GM12878 (cell line): ENCODE measurements around the gene STX19. TPM values are rescaled to one million over a fixed set of nuclear protein-coding genes. Genes with fewer than 3 reads are reported as not detected.

Experiments
- ATAC-seq: fragments of 200-7000 bp; cut with Tn5 transposase; 3 replicates; pipeline ENCODE4 v1.9.1; 2020; ENCODE audit warnings: mild to moderate bottlenecking, moderate library complexity
- BruUV-seq: library from RNA; stranded (reverse); fragments of 400-500 nt; replicated peaks from 2 replicates; lab custom pipeline; 2021; lab: Mats Ljungman, UMichigan
- CTCF ChIA-PET: fragments of 300-600 bp; sonication (Branson Sonifier 250); formaldehyde crosslinking; extraction: SDS; loops from one replicate; lab custom pipeline; 2021; ENCODE audit warnings: inconsistent platforms; lab: Yijun Ruan, JAX
- POLR2A ChIA-PET: fragments of 350-600 bp; formaldehyde crosslinking; extraction: SDS; loops from one replicate; lab custom pipeline; 2021; ENCODE audit warnings: inconsistent platforms; lab: Charles Lee
- RAD21 ChIA-PET: fragments of 300-600 bp; sonication (Branson Sonifier 250); formaldehyde crosslinking; loops from one replicate; lab custom pipeline; 2023; ENCODE audit warnings: antibody characterized with exemption; ENCODE audit not compliant: unreplicated experiment; lab: Charles Lee
- SMC1A ChIA-PET: fragments of 300-600 bp; sonication (Branson Sonifier 250); formaldehyde crosslinking; loops from one replicate; lab custom pipeline; 2023; ENCODE audit not compliant: unreplicated experiment, uncharacterized antibody; lab: Charles Lee
- DNase-seq: peaks from one replicate; pipeline ENCODE4 v3.0.0-alpha.2; 2011; ENCODE audit warnings: low read depth, low spot score
- FAIRE-seq: peaks from 3 replicates; lab custom pipeline; 2011; peaks lifted over from hg19 to GRCh38; lab: Jason Lieb, UNC
- H2AFZ ChIP-seq: 2 replicates; pipeline ENCODE4 v1.6.0; 2011; ENCODE audit warnings: low read depth, low read length, control low read depth; ENCODE audit not compliant: control insufficient read depth
- H3K27ac ChIP-seq: 2 replicates; pipeline ENCODE4 v1.5.1; 2011; ENCODE audit warnings: control low read depth; ENCODE audit not compliant: control insufficient read depth, insufficient read depth
- H3K27me3 ChIP-seq, 2 experiments: replicated peaks in 1 of 2; 2 replicates each; pipeline versions ENCODE4 v1.6.0 to v1.6.1; 2011; ENCODE audit warnings: low read length in 1 of 2; ENCODE audit not compliant: control insufficient read depth in 2 of 2, insufficient read depth in 2 of 2
- H3K36me3 ChIP-seq, 2 experiments: 2 replicates each; pipeline ENCODE4 v1.5.1; 2011; ENCODE audit warnings: low read length in 1 of 2; ENCODE audit not compliant: control insufficient read depth in 2 of 2, insufficient read depth in 2 of 2
- H3K4me1 ChIP-seq: 2 replicates; pipeline ENCODE4 v1.6.1; 2011; ENCODE audit warnings: mild to moderate bottlenecking, low read length, moderate library complexity, mixed read lengths; ENCODE audit not compliant: control insufficient read depth, insufficient read depth
- H3K4me2 ChIP-seq: 2 replicates; pipeline ENCODE4 v1.6.0; 2011; ENCODE audit warnings: control low read depth; ENCODE audit not compliant: control insufficient read depth, insufficient read depth
- H3K4me3 ChIP-seq: fragments of 200-600 bp; sonication (generic); 2 replicates; pipeline ENCODE4 v1.5.1; 2016
- H3K79me2 ChIP-seq: 2 replicates; pipeline ENCODE4 v1.6.0; 2011; ENCODE audit warnings: low read length; ENCODE audit not compliant: control insufficient read depth, insufficient read depth
- H3K9ac ChIP-seq: 2 replicates; pipeline ENCODE4 v1.8.0; 2011; ENCODE audit warnings: low read length, control low read depth, mixed read lengths; ENCODE audit not compliant: control insufficient read depth, insufficient read depth
- H3K9me3 ChIP-seq: replicated peaks from 3 replicates; pipeline ENCODE4 v1.5.1; 2011; ENCODE audit warnings: mild to moderate bottlenecking, low read length; ENCODE audit not compliant: control insufficient read depth, insufficient read depth
- H4K20me1 ChIP-seq: 2 replicates; pipeline ENCODE4 v1.6.0; 2011; ENCODE audit not compliant: control insufficient read depth, insufficient read depth
- ASH2L ChIP-seq: fragments of 300-600, 200-600 bp; sonication (generic); IDR thresholded peaks from 2 replicates; pipeline ENCODE4 v1.6.1; 2017; ENCODE audit warnings: low read depth, mild to moderate bottlenecking, borderline replicate concordance
- ATF7 ChIP-seq: fragments of 450-650 bp; IDR thresholded peaks from 2 replicates; pipeline ENCODE4 v1.6.1; 2016; ENCODE audit warnings: low read depth, mild to moderate bottlenecking
- CHD2 ChIP-seq: IDR thresholded peaks from 2 replicates; pipeline ENCODE4 v1.6.1; 2011; ENCODE audit warnings: low read depth, low read length, improper control_type of control experiment, borderline replicate concordance
- ETV6 ChIP-seq, 2 experiments: fragments of 450-650 bp in 1 of 2; IDR thresholded peaks in 1 of 2; conservative IDR thresholded peaks in 1 of 2; 2 replicates each; pipeline ENCODE4 v1.6.1; 2014; ENCODE audit warnings: antibody characterized with exemption in 1 of 2, borderline replicate concordance in 1 of 2, low read depth in 1 of 2, mild to moderate bottlenecking in 1 of 2, moderate library complexity in 1 of 2
- FOXK2 ChIP-seq: fragments of 450-650 bp; IDR thresholded peaks from 2 replicates; pipeline ENCODE4 v1.6.1; 2017; ENCODE audit warnings: mild to moderate bottlenecking, moderate library complexity
- IRF3 ChIP-seq: fragments of 450-650 bp; IDR thresholded peaks from 2 replicates; pipeline ENCODE4 v1.6.1; 2014; ENCODE audit warnings: mild to moderate bottlenecking
- MAX ChIP-seq: IDR thresholded peaks from 2 replicates; pipeline ENCODE4 v1.6.1; 2012; ENCODE audit warnings: low read depth, low read length, improper control_type of control experiment
- MEF2B ChIP-seq: fragments of 450-650 bp; IDR thresholded peaks from 2 replicates; pipeline ENCODE4 v1.6.1; 2018; ENCODE audit warnings: mild to moderate bottlenecking, moderate library complexity; ENCODE audit not compliant: partially characterized antibody, poor library complexity, severe bottlenecking
- NR2F1 ChIP-seq: fragments of 450-650 bp; conservative IDR thresholded peaks from 2 replicates; pipeline ENCODE4 v1.6.1; 2017; ENCODE audit warnings: mild to moderate bottlenecking
- USF2 ChIP-seq: IDR thresholded peaks from 2 replicates; pipeline ENCODE4 v1.6.1; 2011; ENCODE audit warnings: low read depth, low read length, improper control_type of control experiment, borderline replicate concordance
- WRNIP1 ChIP-seq: IDR thresholded peaks from 2 replicates; pipeline ENCODE4 v1.6.1; 2011; ENCODE audit warnings: low read depth, low read length, improper control_type of control experiment, borderline replicate concordance
- ZNF217 ChIP-seq: fragments of 450-650 bp; IDR thresholded peaks from 2 replicates; pipeline ENCODE4 v1.6.1; 2017; ENCODE audit warnings: antibody characterized with exemption, mild to moderate bottlenecking
- WGBS: methylation state at CpG from one replicate; pipeline ENCODE4 v1.1.6; 2016; ENCODE audit warnings: low lambda C conversion rate; ENCODE audit not compliant: insufficient replicate concordance, insufficient coverage; ENCODE audit errors: missing lambda C conversion rate; 5-methylcytosine and 5-hydroxymethylcytosine counted together
- in situ Hi-C: fragments of 300-500 bp; cut with MboI; formaldehyde crosslinking; loops from 9 replicates; pipeline ENCODE4 v1.14.3; 2018; ENCODE audit warnings: mixed read lengths
- intact Hi-C: fragments of 100-400 bp; cut with micrococcal nuclease; formaldehyde crosslinking; loops from one replicate; pipeline ENCODE4 v1.14.2; 2022; ENCODE audit not compliant: unreplicated experiment
- polyA plus RNA-seq, 11 experiments: library from polyadenylated mRNA; depleted of rRNA in 4 of 11; unstranded in 6 of 11; stranded (reverse) in 5 of 11; fragments of >200 nt; fragmentation: Nextera tagmentation in 4 of 11; fragmentation: Illumina TruSeq in 1 of 11; extraction: Ambion mirVana in 4 of 11; extraction: Trizol in 1 of 11; gene quantifications; 1 replicate in 1 of 11; 2 replicates in 10 of 11; pipeline versions ENCODE4 v1.2.1 to v1.2.3, GENCODE V29; 2011 to 2016; ENCODE audit warnings: inconsistent platforms in 2 of 11, missing spikeins in 2 of 11, low read depth in 1 of 11
- total RNA-seq, 4 experiments: library from RNA; depleted of rRNA in 3 of 4; stranded (reverse); fragments of >200 nt in 3 of 4; fragmentation: Illumina TruSeq in 1 of 4; extraction: Trizol in 1 of 4; gene quantifications; 2 replicates each; pipeline versions ENCODE4 v1.2.1 to v1.2.3, GENCODE V29; 2013 to 2021

STX19 gene
- total and polyA plus RNA-seq, 10 of the 15 experiments (the other 5 are each of a cell fraction or from before 2014, with no cell fraction given), result 0.10 to 0.14 (median 0.11) TPM; not detected in 7

- DNase-seq, result no peak
- ChIA-PET RAD21 (interaction anchor here (0.6 kb wide), 1 partner anchor 64 kb away, joined by 3 read pairs; no protein-coding TSS in a partner anchor), POLR2A (interaction anchor here (1.6 kb wide), 1 partner anchor 12 kb away, joined by 4 read pairs; no protein-coding TSS in a partner anchor), CTCF (interaction anchor here (1.0 to 1.5 kb wide), 2 partner anchors 19 to 70 kb away, joined by 3 read pairs; no protein-coding TSS in a partner anchor), SMC1A (interaction anchor here (1.0 to 1.1 kb wide), 2 partner anchors 15 to 105 kb away, joined by 3 read pairs; no protein-coding TSS in a partner anchor)
- H3K27ac ChIP-seq, result no peak overlapping the region
- H3K4me3 ChIP-seq, result no peak overlapping the region
- FAIRE-seq, result no peak
- TF ChIP-seq CHD2 (no peak), USF2 (no peak), FOXK2 (no peak), ATF7 (no peak), NR2F1 (no peak)
- intact Hi-C loops, result no loop called here
- no TSS peak for BruUV-seq
- H3K4me1 ChIP-seq, result no peaks in the 10 kb centered on the region
- in situ Hi-C loops, result no loop called here
- no peak overlapping the region for H2AFZ ChIP-seq
- no peak for ATAC-seq
- H3K36me3 ChIP-seq, result no peaks in the 10 kb centered on the region
- no peaks in the 10 kb centered on the region for H3K27me3 ChIP-seq
- H3K79me2 ChIP-seq, result peaks cover 3% of the 10 kb centered on the region
- WGBS, result 69% methylated on average over 5 of the region's 5 CpGs
- H3K9ac ChIP-seq, result no peak overlapping the region
- H3K9me3 ChIP-seq, result no peaks in the 10 kb centered on the region
- no peak overlapping the region for H3K4me2 ChIP-seq
- no peaks in the 10 kb centered on the region for H4K20me1 ChIP-seq
Measured at GRCh38 chr3:93984618-93985017, 43.8 kb downstream of the STX19 start.

GRCh38 chr3:93983408-93983807 lies 45.0 kb downstream of the STX19 start:
- FAIRE-seq, result no peak
- BruUV-seq, result no TSS peak
- Histone ChIP-seq H3K27me3 (no peaks in the 10 kb centered on the region), H4K20me1 (no peaks in the 10 kb centered on the region), H3K27ac (no peak overlapping the region), H2AFZ (no peak overlapping the region), H3K9ac (no peak overlapping the region), H3K4me2 (no peak overlapping the region), H3K4me1 (no peaks in the 10 kb centered on the region), H3K4me3 (no peak overlapping the region), H3K79me2 (peaks cover 3% of the 10 kb centered on the region), H3K36me3 (no peaks in the 10 kb centered on the region), H3K9me3 (no peaks in the 10 kb centered on the region)
- no peak for DNase-seq
- ChIA-PET SMC1A (no interaction called here), RAD21 (no interaction called here), CTCF (interaction anchor here (1.0 kb wide), 1 partner anchor 71 kb away, joined by 3 read pairs; no protein-coding TSS in a partner anchor), POLR2A (no interaction called here)
- in situ Hi-C loops (no loop called here), intact Hi-C loops (no loop called here)
- WGBS, result 98% methylated on average over 3 of the region's 3 CpGs
- ATAC-seq, result no peak
- TF ChIP-seq USF2 (no peak), ASH2L (no peak), WRNIP1 (no peak), IRF3 (no peak), MEF2B (no peak), ZNF217 (no peak), MAX (no peak), ETV6 (conservative IDR thresholded peaks at IDR 0.05 in 1 of 2, IDR thresholded peaks at IDR 0.05 in 1 of 2; ENCODE audit: borderline replicate concordance in 1 of 2, low read depth in 1 of 2) (no peak)
